ENCODE data around the gene TUBA3C. TPM values are rescaled to one million over a fixed set of nuclear protein-coding genes. Genes with fewer than 3 reads are reported as not detected.

The TUBA3C gene
- total and polyA plus RNA-seq, 2 donors from 2014 or later, result not detected

GRCh38 chr13:19185865-19186645 lies 4.4 kb upstream of the TUBA3C start:
- no peak overlapping the region for H3K4me3 ChIP-seq (ENCODE audit: low read length in 3 of 3)
- intact Hi-C loops (cut with DNase I), result no loop called here
- no peak for TF ChIP-seq CTCF (IDR thresholded peaks at IDR 0.05; ENCODE audit: borderline replicate concordance, extremely low read depth, insufficient read depth)
- H3K9ac ChIP-seq (ENCODE audit: low read length in 3 of 3), result no peak overlapping the region
- no peaks in the 10 kb centered on the region for H3K9me3 ChIP-seq (ENCODE audit: control insufficient read depth in 2 of 3, insufficient read depth in 1 of 3, low read length in 3 of 3)
- no peaks in the 10 kb centered on the region for H3K4me1 ChIP-seq (ENCODE audit: control insufficient read depth in 2 of 3, insufficient read depth in 2 of 3, low read depth in 1 of 3, low read length in 3 of 3)
- DNase-seq (no peak), FAIRE-seq (no peak)
- no peak overlapping the region for H3K27ac ChIP-seq (ENCODE audit: low read depth in 2 of 2, low read length in 2 of 2)
- H3K36me3 ChIP-seq (ENCODE audit: control insufficient read depth in 2 of 3, insufficient read depth in 3 of 3, low read length in 3 of 3), result no peaks in the 10 kb centered on the region
- no peaks in the 10 kb centered on the region for H3K27me3 ChIP-seq (ENCODE audit: control insufficient read depth, insufficient read depth, low read length)

GRCh38 chr13:19185086-19185864 lies 3.7 kb upstream of the TUBA3C start:
- H3K36me3 ChIP-seq (ENCODE audit: control insufficient read depth in 2 of 3, insufficient read depth in 3 of 3, low read length in 3 of 3), result no peaks in the 10 kb centered on the region
- H3K9ac ChIP-seq (ENCODE audit: low read length in 3 of 3), result no peak overlapping the region
- DNase-seq (no peak), FAIRE-seq (no peak)
- intact Hi-C loops (cut with DNase I), result no loop called here
- H3K27ac ChIP-seq (ENCODE audit: low read depth in 2 of 2, low read length in 2 of 2), result no peak overlapping the region
- no peak overlapping the region for H3K4me3 ChIP-seq (ENCODE audit: low read length in 3 of 3)
- H3K4me1 ChIP-seq (ENCODE audit: control insufficient read depth in 2 of 3, insufficient read depth in 2 of 3, low read depth in 1 of 3, low read length in 3 of 3), result no peaks in the 10 kb centered on the region
- no peaks in the 10 kb centered on the region for H3K27me3 ChIP-seq (ENCODE audit: control insufficient read depth, insufficient read depth, low read length)
- TF ChIP-seq CTCF (IDR thresholded peaks at IDR 0.05; ENCODE audit: borderline replicate concordance, extremely low read depth, insufficient read depth), result no peak
- H3K9me3 ChIP-seq (ENCODE audit: control insufficient read depth in 2 of 3, insufficient read depth in 1 of 3, low read length in 3 of 3), result no peaks in the 10 kb centered on the region

GRCh38 chr13:19184176-19184575 lies 2.6 kb upstream of the TUBA3C start:
- Histone ChIP-seq H3K4me1 (ENCODE audit: control insufficient read depth in 2 of 3, insufficient read depth in 2 of 3, low read depth in 1 of 3, low read length in 3 of 3) (no peaks in the 10 kb centered on the region), H3K4me3 (ENCODE audit: low read length in 3 of 3) (no peak overlapping the region), H3K27ac (ENCODE audit: low read depth in 2 of 2, low read length in 2 of 2) (no peak overlapping the region), H3K36me3 (ENCODE audit: control insufficient read depth in 2 of 3, insufficient read depth in 3 of 3, low read length in 3 of 3) (no peaks in the 10 kb centered on the region), H3K9me3 (ENCODE audit: control insufficient read depth in 2 of 3, insufficient read depth in 1 of 3, low read length in 3 of 3) (no peaks in the 10 kb centered on the region), H3K9ac (ENCODE audit: low read length in 3 of 3) (no peak overlapping the region), H3K27me3 (ENCODE audit: control insufficient read depth, insufficient read depth, low read length) (no peaks in the 10 kb centered on the region)
- FAIRE-seq, result no peak
- no peak for TF ChIP-seq CTCF (IDR thresholded peaks at IDR 0.05; ENCODE audit: borderline replicate concordance, extremely low read depth, insufficient read depth)
- no peak for DNase-seq
- intact Hi-C loops (cut with DNase I), result no loop called here

Measured in kidney (tissue), 14 donors.